GM13976 (cell line): ENCODE results near the gene BAIAP3.

Experiments
- DNase-seq: peaks from one replicate; pipeline ENCODE4 v3.0.0; 2012; ENCODE audit warnings: low spot score
- in situ Hi-C: fragments of 300-500 bp; cut with MboI; formaldehyde crosslinking; loops from one replicate; pipeline ENCODE4 v1.12.0; 2022; ENCODE audit warnings: low sequenced_read_pairs, mixed read lengths, inconsistent platforms; ENCODE audit not compliant: unreplicated experiment
- TF ChIP-seq, protein P1 (sequence below): IDR thresholded peaks from 2 replicates; pipeline ENCODE4 v1.5.1; 2012; ENCODE audit warnings: borderline replicate concordance, mild to moderate bottlenecking; ENCODE audit not compliant: insufficient read depth; ENCODE audit errors: extremely low read depth, missing control alignments, control extremely low read depth

The BAIAP3 gene

DNA sequence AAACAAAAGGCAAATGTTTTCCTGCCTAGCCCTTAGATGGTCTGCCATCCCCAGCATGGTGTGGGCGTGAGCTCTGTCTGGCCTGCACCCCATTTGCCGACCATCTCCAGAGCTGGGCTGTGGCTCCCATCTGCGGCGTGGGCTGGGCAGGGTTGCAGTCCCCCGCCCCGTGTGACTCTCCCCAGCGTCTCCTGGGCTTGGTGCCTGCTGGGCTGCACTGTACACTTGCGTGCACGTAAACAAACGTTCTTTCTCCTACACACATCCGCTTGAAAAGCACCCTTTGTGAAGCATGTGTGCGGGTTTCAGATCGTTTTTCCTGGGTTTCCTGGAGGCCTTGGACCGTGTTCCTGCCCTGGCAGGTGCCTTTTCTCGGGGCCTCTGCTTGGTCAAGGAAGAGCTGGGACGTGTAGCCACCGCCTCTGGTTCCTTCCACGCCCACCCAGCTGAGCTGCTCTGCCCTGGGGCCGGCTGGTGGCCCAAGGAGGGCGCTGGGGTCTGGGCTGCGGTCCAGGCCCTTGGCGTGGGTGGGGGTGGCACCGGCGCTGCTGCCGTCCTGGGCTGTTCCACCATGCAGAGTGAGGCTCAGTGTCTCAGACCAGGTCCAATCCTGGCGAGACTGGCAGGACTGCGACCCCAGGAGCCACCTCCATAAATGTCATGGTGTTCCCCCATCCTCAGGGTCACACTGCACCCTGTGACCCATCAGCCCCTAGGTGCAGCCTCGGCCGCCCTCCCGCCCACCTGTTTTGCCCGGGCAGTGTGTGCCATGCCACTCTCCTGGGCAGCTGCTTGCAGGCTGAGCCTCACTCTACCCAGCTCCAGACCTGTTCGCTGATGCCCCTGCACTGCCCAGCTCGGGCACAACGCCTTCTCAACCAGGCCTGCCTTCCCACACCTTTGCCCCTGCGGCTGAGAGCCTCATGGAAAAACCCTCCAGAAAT, 9.9 kb upstream of the BAIAP3 start:
- no peak for DNase-seq
- TF ChIP-seq, protein P1, sequence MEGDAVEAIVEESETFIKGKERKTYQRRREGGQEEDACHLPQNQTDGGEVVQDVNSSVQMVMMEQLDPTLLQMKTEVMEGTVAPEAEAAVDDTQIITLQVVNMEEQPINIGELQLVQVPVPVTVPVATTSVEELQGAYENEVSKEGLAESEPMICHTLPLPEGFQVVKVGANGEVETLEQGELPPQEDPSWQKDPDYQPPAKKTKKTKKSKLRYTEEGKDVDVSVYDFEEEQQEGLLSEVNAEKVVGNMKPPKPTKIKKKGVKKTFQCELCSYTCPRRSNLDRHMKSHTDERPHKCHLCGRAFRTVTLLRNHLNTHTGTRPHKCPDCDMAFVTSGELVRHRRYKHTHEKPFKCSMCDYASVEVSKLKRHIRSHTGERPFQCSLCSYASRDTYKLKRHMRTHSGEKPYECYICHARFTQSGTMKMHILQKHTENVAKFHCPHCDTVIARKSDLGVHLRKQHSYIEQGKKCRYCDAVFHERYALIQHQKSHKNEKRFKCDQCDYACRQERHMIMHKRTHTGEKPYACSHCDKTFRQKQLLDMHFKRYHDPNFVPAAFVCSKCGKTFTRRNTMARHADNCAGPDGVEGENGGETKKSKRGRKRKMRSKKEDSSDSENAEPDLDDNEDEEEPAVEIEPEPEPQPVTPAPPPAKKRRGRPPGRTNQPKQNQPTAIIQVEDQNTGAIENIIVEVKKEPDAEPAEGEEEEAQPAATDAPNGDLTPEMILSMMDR = no peak
- in situ Hi-C loops = loop anchor here (25.0 kb wide), 1 partner anchor 111 kb away; no protein-coding TSS in a partner anchor

DNA sequence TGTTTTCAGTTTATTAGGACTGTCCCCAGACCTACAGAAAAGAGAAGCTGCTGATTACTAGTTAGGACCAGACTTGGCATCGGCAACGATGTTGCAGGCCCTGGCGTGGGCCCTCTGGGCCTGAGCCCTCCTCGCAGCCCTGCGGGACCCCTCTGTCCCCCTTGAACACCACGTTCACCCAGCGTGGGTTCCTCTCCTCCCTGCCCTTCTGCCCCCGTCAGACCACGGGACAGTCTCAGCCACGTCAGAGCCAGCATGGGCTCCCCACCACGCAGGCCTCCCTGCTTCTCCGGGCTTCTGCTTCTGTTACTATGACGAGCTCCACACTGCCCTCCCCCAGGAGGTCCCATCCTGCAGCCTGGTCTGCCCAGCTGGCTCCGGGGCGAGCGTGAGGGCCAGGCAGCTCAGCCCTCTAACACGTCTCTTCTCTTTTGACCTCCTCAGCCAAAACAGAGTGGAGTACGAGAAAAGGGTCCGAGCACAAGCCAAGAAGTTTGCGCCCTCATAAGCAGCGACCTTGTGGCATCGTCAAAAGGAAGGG, 9.1 kb upstream of the BAIAP3 start:
- TF ChIP-seq, protein P1 = no peak
- no peak for DNase-seq
- in situ Hi-C loops = loop anchor here (25.0 kb wide), 1 partner anchor 112 kb away; no protein-coding TSS in a partner anchor

DNA sequence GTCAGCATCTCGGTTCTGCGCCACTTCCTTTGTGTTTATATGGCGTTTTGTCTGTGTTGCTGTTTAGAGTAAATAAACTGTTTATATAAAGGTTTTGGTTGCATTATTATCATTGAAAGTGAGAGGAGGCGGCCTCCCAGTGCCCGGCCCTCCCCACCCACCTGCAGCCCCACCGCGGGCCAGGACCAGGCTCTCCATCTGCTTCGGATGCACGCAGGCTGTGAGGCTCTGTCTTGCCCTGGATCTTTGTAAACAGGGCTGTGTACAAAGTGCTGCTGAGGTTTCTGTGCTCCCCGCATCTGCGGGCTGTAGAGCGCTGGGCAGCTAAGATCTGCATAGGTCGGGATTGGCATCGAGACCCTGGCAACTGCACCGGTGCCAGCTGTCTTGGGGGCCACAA, 8.2 kb upstream of the BAIAP3 start:
- in situ Hi-C loops = no loop called here
- TF ChIP-seq, protein P1 = no peak
- DNase-seq = no peak

DNA sequence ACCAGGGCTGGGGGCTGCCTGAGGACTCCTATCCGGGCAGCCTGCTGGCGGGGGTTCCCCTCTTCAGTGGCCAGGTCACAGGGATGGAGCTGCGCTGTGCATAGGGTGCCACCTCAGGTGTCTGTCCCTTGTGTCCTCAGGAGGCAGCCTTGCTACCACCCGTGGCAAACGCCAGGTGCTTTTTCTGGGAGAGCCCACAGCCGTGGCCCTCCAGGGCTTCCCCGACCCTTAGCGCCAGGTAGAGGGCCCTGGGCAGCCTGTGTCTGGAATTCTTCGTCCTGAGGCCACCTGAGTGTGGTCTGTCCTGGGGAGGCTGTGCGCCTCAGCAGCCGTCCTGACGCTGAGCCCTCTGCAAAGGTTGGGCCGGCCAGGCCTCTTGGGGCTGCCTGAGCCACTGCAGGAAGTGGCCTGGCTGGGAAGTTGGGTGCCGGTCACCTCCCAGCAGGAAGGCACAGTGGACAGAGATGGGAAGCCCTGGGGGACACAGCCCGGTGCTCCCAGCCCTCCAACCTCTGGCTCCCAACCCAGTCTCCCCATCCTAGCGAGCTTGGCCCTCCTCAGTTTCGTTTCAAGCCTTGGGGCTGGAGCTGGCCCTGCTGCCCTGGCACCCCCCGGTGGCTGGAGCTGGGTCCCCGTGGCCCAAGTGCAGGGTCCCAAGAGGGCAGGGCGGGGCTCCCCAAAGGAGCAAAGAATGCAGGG, 7.6 kb upstream of the BAIAP3 start:
- no peak for DNase-seq
- in situ Hi-C loops = no loop called here
- TF ChIP-seq, protein P1 = no peak

DNA sequence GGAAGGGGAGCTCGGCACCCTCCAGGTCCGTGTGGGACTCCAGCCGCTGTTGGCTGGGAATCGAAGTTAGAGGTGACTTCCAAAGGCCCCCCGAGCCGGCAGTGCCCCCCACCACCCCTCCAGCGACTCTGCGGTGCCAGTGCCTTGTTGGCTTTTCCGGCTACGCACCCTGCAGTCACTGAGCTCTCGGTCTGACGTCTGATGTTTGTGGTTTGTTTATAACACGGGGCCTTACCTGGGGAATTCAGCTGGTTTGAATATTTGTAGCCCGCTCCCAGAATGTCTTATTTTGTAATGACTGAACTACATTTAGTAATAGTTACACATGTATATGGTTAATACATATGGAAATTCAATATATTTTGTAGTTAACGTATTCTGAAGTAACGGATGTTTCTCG, 7.1 kb upstream of the BAIAP3 start:
- DNase-seq = no peak
- in situ Hi-C loops = no loop called here
- TF ChIP-seq, protein P1 = no peak

DNA sequence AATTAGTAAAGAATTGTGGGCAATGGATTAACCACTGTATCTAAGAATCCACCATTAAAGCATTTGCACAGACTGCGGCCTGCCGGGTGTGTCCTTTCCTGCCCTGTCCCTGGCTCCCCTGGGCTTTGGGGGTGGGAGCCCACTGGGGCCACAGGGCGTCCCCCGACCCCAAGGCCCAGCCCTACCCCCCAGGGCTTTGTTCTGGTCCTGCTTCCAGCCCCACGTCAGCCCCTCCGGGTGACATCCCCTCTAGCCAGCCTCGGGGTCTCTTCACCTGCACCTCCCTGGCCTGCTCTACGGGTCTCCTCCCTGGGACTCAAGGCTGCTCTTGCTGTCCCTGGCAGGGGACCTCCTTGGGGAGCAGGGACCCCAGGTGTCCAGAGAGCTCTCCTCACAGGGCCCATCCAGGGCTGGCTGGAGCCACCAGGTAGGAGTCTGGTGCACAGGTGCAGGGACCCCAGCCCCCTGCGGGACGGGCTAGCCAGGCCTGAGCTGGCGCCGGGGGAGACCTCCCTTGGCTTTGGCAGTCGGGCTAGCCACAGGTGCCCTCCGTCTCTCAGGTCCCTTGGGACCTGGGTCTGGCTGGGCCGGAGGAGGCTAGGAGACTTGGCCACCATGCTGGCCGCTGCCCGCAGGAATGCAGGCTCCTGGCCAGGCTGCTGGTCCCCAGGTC, 6.4 kb upstream of the BAIAP3 start:
- in situ Hi-C loops = no loop called here
- TF ChIP-seq, protein P1 = no peak
- DNase-seq = no peak
